Fibroblast of skin of left biceps (primary cell): Measurements from ENCODE around the gene HSPB9.
"Not testable (repeated sequence)": the region's sequence is repeated elsewhere in the genome, so short reads cannot be mapped to it uniquely, and the experiment has no call there.

Source experiments
- DNase-seq, 2 experiments: peaks; one replicate each; pipeline ENCODE4 v3.0.0-alpha.2; 2013; ENCODE audit warnings: low read depth in 2 of 2

Gene HSPB9

DNA sequence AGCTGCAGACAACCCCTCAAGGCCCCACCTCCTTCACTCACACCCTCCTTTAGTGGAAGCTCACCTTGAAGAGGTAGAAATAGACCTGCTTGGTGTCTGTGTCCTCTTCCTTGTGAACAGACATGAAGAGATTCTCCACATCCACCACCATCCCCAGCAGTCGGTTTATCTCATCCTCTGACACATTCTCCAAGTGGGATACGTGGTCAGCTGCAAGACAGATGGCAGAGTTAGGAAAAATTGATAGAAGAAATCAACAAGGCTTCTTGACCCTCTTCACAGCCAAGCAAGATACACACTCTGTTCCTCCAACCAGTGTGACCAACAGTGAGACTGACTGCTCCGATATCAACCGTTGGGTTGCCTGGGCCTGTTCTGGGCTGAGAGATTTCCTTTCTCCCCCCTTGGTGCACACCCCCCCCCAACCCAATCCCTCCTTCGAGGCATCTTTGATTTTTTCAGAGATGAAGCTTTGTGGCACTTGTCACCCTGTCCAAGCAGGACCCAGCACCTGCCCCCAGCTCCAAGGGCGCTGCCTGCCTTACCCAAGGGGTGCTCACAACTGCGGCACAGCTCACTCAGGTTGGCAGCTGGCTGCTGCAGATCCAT, 2.3 kb upstream of the HSPB9 start:
- DNase-seq, result no peak

DNA sequence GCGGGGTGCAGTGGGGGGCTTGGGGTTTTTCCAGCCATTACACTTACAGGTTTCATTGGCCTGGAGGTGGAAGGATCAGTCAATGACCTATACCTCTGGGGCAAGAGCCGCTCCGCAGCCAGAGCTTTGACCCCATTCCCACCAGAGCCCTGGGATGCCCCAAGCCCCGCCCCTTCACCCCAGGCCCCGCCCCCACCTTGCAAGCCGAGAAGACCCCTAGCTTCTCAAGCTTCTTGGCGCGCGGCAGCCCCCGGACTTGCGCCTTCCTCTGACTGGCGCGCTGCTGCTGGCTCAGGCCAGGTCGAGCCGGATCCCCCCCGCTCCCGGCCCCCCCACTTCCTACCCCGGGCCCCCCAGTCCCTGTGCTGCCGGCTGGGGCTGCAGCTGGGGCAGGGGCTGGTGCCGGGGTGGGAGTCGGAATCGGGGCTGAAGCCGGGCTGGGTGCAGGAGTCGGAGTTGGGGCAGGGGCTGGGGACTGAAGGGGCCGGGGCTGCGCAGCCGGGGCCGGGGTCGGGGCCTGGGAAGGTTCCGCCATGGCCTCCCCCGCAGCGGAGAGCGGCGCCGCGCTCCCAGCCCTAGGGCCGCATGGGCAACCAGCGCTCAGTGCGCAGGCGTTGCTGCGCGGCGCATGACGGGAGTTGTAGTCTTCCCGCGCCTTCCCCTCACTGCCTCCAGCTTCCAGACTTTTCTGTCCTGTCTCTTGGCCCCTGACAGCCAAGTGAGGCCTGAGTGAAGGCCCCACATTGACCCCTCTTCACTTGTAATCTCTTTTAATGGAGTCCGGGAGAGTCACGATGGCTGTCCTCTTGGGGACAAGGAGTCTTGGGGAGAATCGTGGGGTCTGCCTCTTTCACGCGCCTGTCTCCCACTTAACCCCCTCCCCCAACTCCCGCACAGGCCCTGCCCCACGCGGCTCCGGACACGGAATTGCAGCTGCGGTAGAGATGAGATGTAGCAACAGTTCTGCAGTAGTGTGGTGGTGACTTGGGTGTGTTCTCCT, 1.5 kb upstream of the HSPB9 start, which contains the start of gene KAT2A:
TSS of gene KAT2A (minus strand) at position 598 of the 1,000 bp plus-strand sequence. CDS start at position 535, 63 bp downstream.
- no peak for DNase-seq

DNA sequence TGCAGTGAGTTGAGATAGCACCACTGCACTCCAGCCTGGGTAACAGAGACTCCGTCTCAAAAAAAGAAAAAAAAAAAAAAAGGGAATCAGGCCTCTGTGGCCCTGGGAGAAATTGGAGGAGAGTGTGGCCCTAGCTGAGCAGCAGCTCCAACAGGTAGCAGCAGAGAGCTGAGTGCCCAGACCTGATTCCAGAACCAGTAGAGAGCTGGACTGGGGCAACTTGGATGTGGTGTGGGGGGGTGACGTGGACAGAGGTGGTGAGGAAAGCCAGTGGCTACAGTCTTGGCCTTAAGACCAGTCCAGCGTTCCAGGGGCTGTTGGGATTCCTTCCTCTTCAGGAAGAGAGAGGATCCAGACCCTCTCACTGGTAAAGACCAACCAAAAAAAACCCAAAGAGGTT, 1.7 kb downstream of the HSPB9 start:
- no peak for DNase-seq

DNA sequence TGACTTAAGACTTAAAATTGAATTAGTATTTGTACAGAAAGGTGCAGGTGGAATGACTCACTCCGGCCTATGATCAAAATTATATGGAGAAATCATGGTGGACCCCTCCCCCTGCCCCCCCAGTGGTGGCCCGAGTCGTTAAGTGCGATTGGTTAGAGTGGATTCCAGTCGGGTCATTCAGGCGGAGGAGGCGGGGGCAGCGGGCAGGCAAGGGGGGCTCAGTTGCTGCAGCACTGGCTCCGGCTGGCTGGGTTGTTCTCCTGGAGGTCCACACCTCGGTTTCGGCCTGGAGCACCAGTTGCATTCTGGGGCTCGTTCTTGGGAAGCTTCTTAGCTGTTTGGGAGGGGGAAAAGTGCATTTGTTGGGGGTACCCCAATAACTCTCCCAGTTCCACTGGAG, 3.0 kb downstream of the HSPB9 start:
- DNase-seq, result no peak

DNA sequence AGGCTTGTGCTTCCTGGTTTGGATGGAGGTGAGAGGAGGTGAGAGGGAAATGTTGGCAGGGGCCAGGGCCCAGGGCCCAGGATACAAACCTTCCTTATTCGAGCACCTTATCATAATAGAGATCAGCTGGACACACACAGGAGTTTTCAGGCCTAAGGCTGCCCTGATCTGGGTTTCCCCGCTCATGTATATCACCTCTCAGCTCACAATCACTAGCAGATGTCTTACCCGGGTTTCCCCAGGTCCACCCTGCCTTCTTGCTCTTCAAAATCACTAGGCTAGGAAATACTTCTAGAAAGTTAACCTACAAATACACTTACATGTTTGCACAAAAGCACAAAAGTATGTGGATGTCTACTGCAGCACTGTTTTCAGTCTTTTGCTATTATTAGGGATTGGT, 4.2 kb downstream of the HSPB9 start:
- no peak for DNase-seq

DNA sequence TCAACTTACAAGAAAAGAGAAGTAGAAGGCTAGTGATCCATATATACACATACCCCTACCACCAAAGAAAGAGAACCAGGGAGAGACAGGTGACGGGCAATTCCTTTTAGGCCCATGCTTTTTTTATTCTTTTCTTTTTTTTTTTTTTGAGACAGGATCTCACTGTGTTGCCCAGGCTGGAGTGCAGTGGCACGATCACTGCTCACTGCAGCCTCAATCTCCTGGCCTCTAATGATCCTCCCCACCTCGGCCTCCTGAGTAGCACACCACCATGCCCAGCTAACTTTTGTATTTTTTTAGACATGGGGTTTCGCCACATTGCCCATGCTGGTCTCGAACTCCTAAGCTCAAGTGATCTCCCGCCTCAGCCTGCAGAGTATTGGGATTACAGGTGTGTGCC, 4.8 kb downstream of the HSPB9 start:
- no peak for DNase-seq

DNA sequence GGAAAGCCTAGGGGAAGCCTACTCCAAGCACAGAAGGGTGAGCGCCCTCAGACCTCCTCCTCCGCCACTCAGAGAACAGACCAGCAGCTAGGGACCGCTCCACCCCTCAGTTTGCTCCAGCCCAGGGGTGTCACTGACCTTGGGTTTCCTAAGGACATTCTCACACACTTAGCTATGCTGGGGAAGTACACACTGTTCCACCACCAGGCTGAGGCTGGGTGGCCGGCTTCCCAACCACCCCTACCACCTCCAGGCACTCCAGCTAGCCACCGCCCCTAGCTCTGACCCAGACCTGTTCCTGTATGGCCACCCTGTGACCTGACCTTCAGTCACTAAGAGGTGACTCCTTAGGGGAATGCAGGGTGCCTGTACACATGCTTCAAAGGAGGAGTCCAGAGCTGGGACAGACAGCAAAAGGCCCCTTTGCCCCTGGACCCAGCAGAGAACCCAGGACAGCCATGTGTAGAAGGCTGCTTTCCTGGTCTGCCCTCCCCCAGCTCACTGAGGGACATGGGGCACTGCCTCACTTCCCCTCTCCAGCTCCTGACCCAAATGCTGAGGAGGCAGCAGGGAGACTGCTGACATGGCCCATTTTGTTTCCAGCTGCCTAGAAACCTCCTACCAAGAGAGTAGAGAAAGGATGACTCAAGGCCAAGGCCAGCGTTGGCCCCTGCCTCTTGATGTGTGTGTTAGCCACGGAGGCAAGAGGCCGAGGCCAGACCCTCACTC, 6.7 kb downstream of the HSPB9 start:
- no peak for DNase-seq

DNA sequence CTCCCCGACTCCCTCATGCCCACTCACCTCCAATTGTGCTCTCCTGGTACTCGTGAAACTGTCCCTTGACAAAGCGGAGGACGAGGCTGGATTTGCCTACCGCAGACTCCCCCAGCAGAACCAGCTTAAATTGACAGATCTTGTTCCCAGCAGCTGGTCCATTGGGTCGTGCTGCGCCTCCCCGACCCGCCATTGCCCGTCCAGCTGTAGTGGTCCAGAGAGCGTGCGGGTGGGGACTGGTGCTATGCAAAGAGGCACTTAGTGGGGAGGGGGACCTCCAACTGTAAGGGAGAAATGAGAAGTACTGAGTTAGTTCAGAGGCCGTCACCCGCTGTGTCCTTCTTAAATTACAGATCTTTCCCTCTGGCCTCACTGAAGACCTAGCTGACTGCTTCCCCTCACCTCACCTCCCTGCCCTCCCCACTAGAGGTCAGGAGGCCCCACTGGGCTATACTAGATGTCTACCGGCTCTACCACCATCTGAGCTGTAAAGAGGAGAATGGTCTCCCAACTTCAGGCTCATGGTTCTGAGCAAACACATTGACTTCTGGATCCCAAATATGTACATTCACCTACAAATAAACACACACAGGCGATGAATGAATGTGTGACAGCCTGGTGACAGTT, 7.8 kb downstream of the HSPB9 start:
- no peak for DNase-seq

DNA sequence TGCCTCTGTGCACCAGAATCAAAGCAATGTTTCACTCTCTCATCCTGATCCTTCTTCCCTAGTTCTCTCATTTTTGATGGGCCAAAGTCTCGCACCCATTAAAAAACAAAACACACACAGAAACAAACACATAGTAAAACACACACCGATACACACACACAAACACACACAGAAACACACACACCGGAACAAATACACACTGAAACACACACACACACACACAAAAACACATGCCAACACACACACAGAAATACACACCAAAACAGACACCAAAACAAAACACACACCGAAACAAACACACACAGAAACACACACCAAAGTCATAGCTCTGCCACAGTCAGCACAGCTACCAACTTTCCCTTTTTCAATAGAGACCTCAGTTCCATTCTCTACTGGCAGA, 8.6 kb downstream of the HSPB9 start:
- no peak for DNase-seq

DNA sequence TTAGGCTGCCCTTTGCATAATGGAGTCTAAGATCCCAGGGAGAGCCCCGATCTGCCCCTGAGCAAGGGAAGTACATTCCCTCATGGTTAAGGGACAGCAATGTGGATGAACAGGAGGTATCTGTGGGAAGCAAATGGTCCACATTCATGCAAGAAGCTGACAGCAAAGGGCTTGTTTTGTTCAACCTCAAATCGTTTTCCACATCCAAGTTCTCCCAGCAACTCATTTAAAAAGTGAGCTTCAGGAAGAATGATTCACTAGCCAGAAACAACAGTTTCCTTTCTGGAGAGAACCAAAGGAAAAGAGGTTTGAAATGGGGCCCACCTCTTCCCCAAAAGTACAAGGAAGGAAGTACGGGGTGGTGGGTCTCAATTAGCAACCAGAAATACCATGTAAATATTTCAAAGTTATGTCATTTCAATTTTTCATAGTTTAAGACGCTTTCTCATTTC, 9.4 kb downstream of the HSPB9 start:
- DNase-seq, result no peak

DNA sequence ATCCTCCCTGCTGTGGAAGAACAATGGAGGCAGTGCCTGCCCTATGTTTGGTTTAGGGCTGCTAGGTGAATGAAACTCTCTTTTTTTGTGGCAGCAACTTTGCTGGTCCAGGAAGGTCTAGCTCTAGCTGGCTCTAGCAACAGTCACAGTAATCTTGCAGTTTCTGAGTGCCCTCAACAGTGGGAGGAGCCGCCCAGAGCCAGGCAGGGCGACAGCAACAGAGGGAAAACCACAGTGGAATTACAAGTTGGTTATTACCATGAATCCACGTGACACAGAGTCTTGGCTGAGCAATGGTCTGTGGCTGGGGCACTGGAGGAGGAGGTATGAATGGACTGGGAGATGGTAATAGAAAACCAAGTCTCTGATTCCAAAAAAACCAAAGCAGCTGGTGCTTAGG, 10.3 kb downstream of the HSPB9 start:
- peak in 1 of 2 experiments; percentile 13 for DNase-seq

DNA sequence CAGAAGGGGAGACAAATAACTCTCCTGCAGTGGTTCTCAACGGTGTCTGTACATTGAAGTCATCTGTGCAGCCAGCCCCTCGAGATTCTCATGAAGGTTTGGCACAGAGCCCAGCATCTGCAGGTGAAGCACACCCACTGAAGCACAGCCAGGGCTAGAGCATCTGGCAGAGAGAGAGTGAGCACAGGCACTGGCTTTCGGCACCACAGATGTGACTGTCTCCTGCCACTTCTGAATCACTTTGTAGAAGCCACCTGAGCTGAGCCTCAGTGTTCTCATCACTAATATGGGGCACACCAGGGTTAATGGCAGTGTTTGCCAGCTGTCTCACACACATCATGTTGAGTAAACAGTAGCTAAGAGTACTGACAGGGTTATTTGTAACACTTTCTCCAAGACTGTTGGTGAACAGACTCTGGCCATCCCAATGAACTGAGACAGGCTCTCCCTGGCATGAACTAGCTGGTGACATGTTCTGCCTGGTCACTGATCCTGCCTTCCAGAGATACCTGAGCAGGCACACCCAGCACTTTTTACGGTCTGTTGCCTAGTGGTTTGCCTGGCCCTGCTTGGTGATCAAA, 10.9 kb downstream of the HSPB9 start:
- DNase-seq, result no peak

DNA sequence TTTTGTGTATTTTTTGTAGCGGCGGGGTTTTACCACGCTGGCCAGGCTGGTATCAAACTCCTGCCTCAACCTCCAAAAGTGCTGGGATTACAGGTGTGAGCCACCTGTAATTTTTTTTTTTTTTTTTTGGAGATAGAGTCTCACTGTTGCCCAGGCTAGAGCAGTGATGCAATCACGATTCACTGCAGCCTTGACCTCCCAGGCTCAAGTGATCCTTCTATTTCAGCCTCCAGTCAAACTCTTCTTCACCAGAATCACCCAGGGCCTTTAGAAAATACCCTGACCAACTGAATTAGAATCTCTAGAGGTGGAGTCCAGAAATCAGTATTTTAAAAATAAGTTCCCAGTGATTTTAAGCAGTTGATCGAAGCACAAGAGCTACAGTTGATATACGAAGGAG, 12.5 kb downstream of the HSPB9 start:
- no peak for DNase-seq

DNA sequence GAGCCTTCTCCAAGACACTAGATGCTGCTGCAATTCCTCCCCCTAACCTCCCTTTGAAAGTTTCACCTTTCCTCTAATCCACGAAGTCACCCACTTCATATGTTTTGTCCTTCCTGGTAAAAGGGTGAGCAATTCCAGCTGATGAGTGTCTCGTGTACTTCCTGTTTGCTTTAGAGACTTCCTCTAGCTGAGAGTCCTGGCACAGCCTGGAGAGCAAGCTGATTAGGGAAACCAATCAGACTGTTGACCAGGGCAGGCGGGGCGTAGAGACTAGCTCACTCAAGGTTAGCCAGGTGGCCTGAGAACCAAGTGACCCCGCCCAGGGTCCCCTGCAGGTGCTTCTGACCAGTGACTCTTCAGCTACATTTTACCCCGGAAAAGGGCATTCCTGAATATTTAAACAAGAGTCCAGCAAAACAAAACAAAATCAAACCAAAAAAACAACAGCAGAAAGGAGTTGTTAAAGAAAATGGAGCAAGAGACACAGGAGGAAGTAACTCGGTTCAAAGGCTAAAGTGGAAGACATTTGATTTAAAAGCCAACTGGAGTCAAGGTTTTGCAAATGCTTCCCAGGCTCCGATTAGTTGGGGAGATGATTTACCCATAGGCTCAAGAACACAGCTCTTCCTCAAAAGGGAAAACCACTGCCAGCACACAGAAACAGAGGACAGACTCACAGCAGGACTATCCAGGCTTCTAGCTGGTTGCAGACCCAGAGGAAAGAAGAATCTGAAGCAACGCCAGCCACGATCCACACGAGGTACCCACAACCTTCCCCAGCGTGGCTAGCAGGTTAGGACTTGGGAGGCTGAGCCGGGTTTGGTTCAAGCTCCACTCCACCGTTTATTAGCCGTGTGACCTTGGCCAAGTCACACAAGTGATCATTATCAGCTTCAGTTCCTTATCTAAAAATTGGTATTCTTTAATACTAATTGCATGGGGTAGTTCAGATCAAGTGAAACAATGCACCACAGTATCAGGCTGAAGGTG, 13.4 kb downstream of the HSPB9 start:
- no peak for DNase-seq

DNA sequence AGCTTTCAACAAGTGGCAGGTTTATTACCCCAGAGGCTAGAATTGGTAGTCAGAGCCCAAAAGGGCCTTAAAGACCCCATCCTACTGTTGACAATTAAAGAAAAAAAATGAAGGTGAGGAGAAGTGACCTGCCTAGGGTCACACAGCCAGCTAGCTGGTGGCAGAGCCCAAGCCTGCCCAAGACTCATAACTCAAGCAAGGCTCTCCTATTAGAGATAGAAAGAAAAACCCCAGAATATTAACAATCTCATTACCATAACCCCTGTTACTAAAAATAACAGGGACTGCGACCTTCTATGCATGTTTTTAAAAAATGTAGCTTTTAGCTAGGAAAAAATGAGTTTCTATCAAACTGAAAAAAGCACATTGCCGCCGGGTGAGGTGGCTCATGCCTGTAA, 14.0 kb downstream of the HSPB9 start:
- DNase-seq, result no peak

DNA sequence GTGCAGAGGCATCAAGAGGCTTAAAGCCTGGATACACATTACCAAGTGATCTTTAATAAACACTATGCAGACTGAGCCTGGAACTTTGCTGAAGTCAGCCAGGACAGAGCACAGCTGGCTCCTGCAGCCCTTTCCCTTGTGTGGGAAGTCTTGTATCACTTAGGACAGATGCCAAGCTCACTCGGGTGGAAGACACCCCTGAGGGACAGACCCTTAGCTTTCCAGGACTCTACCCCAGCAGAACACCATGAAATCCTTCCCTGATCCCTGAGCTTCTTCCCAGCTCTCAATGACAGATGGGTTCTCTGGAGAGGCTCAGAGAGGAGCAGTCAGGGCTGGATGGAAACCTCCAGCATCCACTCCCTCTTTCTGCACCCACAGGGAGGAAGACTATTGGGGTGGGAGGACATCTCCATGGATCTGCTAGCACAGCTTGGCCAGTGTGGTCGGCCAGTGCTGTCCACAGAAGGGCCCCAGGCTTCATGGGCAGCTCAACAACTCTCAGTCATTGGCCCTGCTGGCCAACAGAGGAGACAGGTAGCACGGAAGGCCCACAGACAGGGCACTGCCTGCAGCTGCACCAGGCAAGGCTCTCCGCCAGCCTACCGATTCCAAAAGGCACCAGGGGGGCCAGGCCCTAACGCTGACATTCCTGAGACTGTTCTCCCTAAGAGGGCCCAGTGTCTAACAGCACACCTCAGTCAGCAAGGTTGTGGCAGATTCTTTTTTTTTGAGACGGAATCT, 16.3 kb downstream of the HSPB9 start:
- DNase-seq, result no peak

DNA sequence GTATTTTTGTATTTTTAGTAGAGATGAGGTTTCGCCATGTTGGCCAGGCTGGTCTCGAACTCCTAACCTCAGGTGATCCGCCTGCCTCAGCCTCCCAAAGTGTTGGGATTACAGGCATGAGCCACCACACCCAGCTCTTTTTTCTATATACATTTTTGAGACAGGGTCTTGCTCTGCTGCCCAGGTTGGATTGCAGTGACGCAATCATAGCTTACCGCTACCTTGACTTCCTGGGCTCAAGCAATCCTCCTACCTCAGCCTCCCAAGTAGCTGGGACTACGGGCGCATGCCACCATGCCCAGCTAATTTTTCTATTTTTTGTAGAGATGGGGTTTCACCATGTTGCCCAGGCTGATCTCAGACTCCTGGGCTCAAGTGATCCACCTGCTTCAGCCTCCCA, 18.1 kb downstream of the HSPB9 start:
- not testable (repeated sequence) for DNase-seq

DNA sequence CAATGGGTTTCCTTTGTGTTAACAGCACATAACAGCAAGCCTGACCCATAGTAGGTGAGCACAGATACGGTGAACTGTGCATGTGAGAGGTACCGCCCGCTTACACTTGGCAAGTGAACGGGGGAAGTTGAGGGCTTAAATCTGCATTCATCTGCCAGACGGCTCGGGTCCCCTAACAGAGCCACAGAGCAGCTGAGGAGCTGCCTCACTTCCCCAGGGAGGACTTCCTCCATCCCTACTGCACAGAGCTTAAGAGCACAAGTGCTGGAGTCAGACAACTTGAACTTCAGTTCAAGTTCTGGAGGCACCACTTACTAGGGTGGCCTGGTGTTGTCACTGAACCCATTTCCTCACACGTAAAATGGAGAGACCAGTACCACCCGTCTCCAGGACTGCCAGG, 18.8 kb downstream of the HSPB9 start:
- no peak for DNase-seq

DNA sequence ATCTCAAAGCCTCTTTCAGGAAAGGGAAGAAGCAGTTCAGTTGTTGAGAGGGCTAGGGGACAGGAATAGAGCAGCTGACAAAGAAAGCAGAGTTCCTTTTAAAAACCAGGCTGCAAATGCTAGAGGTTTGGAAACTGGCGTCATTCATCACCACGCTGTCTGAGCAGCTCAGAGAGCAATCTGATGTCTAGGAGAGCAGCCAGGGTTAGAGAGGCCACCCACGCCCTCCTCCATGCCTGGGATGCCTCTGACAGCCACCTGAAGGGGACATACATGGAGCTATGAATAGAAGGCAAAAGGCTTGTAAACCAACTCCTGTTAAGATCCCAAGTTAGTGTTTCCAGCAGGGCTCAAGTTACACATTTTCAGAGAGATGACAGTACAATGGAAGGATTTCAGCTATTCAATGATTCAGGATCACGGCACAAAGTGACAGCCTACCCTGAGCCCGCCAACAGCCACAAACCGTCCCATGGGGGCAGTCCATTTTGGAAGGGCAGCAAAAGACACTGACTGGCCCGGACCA, 19.8 kb downstream of the HSPB9 start:
- DNase-seq, result peak; percentile 42 to 47
